Measurements from ENCODE around the gene KIAA1755. TPM values are rescaled to one million over a fixed set of nuclear protein-coding genes. Genes with fewer than 3 reads are reported as not detected.

Gene KIAA1755
- total RNA-seq, 4 donors from 2014 or later, result 12.0 to 36.3 (median 23.1) TPM

DNA sequence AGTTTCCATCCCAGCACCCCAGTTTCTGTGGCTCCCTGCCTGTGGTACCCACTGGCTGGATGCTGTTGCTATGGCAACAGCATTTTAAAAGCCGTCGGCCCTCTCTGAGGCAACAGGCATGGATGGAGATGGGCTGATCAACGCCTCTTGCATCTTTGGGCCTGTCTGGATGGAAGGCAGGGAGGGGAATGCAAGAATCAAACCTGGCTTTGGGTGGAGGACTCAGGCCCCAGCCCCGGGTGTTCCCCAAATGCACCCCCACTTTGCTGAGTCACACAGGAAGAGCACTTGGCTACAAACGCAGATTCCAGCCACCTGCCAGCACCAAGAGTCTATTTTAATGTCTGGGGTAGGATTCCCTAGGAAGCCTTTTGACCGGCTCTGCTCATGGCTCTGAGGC lies 49.8 kb downstream of the KIAA1755 start:
- Histone ChIP-seq H3K36me3 (peaks cover 0 to 9% (median 0%) of the 10 kb centered on the region in 3 donors), H3K27me3 (no peaks in the 10 kb centered on the region), H3K4me3 (no peak overlapping the region), H3K4me1 (peaks cover 0 to 16% (median 0%) of the 10 kb centered on the region in 4 donors), H3K9me3 (no peaks in the 10 kb centered on the region), H3K27ac (no peak overlapping the region)
- WGBS, 2 donors, result 40 to 42% methylated on average over 4 to 6 of the region's 6 CpGs
- TF ChIP-seq, protein P1, sequence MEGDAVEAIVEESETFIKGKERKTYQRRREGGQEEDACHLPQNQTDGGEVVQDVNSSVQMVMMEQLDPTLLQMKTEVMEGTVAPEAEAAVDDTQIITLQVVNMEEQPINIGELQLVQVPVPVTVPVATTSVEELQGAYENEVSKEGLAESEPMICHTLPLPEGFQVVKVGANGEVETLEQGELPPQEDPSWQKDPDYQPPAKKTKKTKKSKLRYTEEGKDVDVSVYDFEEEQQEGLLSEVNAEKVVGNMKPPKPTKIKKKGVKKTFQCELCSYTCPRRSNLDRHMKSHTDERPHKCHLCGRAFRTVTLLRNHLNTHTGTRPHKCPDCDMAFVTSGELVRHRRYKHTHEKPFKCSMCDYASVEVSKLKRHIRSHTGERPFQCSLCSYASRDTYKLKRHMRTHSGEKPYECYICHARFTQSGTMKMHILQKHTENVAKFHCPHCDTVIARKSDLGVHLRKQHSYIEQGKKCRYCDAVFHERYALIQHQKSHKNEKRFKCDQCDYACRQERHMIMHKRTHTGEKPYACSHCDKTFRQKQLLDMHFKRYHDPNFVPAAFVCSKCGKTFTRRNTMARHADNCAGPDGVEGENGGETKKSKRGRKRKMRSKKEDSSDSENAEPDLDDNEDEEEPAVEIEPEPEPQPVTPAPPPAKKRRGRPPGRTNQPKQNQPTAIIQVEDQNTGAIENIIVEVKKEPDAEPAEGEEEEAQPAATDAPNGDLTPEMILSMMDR (IDR thresholded peaks at IDR 0.05), result no peak
- TF ChIP-seq POLR2A (IDR thresholded peaks at IDR 0.05) (no peak), EP300 (IDR thresholded peaks at IDR 0.05) (no peak)
- no peak for DNase-seq (ENCODE audit: low spot score in 2 of 2)

DNA sequence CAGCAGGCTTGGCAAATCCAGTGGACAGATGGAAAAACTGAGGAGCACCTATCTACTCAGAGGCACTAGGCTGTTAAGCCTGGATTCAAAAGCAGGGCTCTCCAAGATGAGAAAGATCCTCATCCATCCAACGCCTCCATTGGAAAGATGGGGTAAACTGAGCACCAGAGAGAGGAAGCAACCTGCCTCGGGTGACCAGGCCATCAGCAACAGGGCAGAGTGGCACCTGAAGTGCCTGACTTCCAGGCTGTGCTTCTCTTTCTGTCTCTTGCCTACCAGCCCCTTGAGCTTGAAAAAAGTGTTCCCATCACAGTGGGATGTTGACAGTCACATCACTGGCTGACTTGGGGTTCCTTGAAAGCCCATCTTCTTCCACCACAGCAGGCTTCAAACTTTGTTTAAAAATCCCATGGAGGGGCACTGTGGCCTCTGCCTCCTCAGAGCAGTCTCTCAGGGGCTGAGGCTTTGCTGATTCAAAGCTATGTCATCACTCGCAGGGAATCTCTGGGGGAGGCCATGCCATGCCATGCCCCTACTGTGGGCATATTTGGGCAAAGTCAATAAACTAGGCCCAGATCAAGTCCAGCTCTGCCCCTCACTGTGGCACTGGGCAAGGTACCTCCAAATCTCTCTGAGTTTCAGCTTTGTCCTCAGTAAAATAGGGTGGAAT lies 50.7 kb downstream of the KIAA1755 start:
- no peaks in the 10 kb centered on the region for H3K9me3 ChIP-seq
- no peak for TF ChIP-seq EP300 (IDR thresholded peaks at IDR 0.05)
- TF ChIP-seq, protein P1 (IDR thresholded peaks at IDR 0.05), result no peak
- TF ChIP-seq POLR2A (IDR thresholded peaks at IDR 0.05), result no peak
- peaks cover 0 to 16% (median 0%) of the 10 kb centered on the region in 4 donors for H3K4me1 ChIP-seq
- no peak overlapping the region for H3K4me3 ChIP-seq
- WGBS, 2 donors, result 52 to 76% methylated on average over 3 of the region's 3 CpGs
- no peak overlapping the region for H3K27ac ChIP-seq
- no peak for DNase-seq (ENCODE audit: low spot score in 2 of 2)
- H3K36me3 ChIP-seq, result peaks cover 0 to under 1% (median 0%) of the 10 kb centered on the region in 3 donors
- H3K27me3 ChIP-seq, result no peaks in the 10 kb centered on the region

DNA sequence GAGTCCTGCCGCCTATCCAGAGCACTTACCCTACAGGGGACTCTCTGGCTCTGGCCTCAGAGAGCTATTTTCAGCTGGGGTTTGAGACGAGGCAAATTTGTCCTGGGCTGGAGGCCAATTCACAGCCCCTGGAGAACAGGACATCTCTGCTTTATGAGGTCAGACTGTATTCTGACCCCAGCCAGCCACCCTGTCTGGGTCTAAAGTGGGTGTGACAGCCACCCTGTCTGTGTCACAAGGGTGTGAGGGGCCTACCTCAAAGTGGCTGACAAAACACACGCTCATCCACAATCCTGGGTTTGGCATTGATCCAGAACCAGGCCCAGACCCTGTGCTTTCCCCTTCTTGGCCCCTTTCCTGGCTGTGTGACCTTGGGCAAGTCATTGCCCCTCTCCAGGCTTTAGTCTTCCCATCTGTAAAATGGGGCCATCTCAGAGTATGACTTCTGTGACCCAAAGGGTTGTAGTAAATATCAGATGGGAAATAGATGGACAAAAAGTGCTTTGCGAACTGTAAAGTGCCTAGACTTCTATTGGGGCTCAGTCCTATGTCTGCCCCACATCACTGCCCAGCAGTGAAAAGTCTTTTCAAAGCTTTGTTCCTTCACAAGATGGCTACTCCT lies 51.4 kb downstream of the KIAA1755 start:
- Histone ChIP-seq H3K9me3 (no peaks in the 10 kb centered on the region), H3K4me1 (peaks cover 0 to 16% (median 0%) of the 10 kb centered on the region in 4 donors), H3K4me3 (no peak overlapping the region), H3K36me3 (no peaks in the 10 kb centered on the region), H3K27me3 (no peaks in the 10 kb centered on the region), H3K27ac (no peak overlapping the region)
- WGBS, 2 donors, result 51 to 66% methylated on average over 4 of the region's 4 CpGs
- TF ChIP-seq, protein P1 (IDR thresholded peaks at IDR 0.05), result no peak
- TF ChIP-seq EP300 (IDR thresholded peaks at IDR 0.05) (no peak), POLR2A (IDR thresholded peaks at IDR 0.05) (no peak)
- no peak for DNase-seq (ENCODE audit: low spot score in 2 of 2)

- TF ChIP-seq EP300 (IDR thresholded peaks at IDR 0.05), result no peak
- TF ChIP-seq POLR2A (IDR thresholded peaks at IDR 0.05), result no peak
- TF ChIP-seq, protein P1 (IDR thresholded peaks at IDR 0.05), result no peak
- WGBS, 2 donors, result 80 to 91% methylated on average over 3 of the region's 3 CpGs
- Histone ChIP-seq H3K36me3 (no peaks in the 10 kb centered on the region), H3K4me3 (no peak overlapping the region), H3K27me3 (no peaks in the 10 kb centered on the region), H3K9me3 (no peaks in the 10 kb centered on the region), H3K4me1 (peaks cover 0 to 15% (median 0%) of the 10 kb centered on the region in 4 donors), H3K27ac (no peak overlapping the region)
- no peak for DNase-seq (ENCODE audit: low spot score in 2 of 2)
These were observed 52.0 kb downstream of the KIAA1755 start for GRCh38 chr20:38208523-38208922.

DNA sequence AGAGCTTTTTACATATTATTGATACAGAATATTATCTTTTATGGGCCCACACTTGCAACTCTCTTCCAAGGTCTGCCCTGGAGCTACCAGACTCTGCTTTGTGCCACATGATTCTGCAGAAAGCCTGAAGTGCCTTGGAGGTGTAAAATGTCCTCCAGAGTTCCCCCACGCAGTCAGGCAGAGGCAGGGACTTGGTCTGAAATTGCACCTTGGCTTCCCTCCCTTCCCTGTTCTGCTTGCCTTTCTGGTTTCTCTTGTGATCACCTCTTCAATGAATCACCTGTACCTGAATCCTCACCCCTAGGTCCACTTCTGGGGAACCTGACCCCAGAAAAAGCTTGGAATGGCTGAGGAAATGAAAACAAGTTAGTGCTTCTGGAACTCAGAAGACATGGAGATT lies 52.4 kb downstream of the KIAA1755 start:
- no peak for DNase-seq (ENCODE audit: low spot score in 2 of 2)
- Histone ChIP-seq H3K27me3 (no peaks in the 10 kb centered on the region), H3K4me3 (no peak overlapping the region), H3K4me1 (peaks cover 0 to 11% (median 0%) of the 10 kb centered on the region in 4 donors), H3K9me3 (no peaks in the 10 kb centered on the region), H3K27ac (no peak overlapping the region), H3K36me3 (no peaks in the 10 kb centered on the region)
- TF ChIP-seq POLR2A (IDR thresholded peaks at IDR 0.05) (no peak), EP300 (IDR thresholded peaks at IDR 0.05) (no peak)
- TF ChIP-seq, protein P1 (IDR thresholded peaks at IDR 0.05), result no peak
- 85 to 89% methylated on average over 1 of the region's 1 CpG for WGBS, 2 donors

All from tibial nerve (tissue), 4 donors.